ENCODE results near the gene MBLAC2.

The MBLAC2 gene

GRCh38 chr5:90474235-90475107 lies at the start of gene MBLAC2, which contains the start of gene POLR3G:
Gene MBLAC2 (minus strand): TSS chr5:90474771. CDS start chr5:90474292, 479 bp downstream.
Gene POLR3G (plus strand): TSS chr5:90474864. CDS start chr5:90485568, 10,704 bp downstream.
- Histone ChIP-seq H3K27ac (ENCODE audit: low read length) (peak within 1 kb of the TSS; percentile 88), H3K36me3 (ENCODE audit: insufficient read depth, low read depth, low read length) (peaks cover 21% of the 10 kb centered on the region; the same call in 1 of the 2 replicates), H3K9ac (ENCODE audit: low read depth, low read length) (peak within 1 kb of the TSS; percentile 93), H3K4me1 (ENCODE audit: insufficient read depth, low read length) (peaks cover 26% of the 10 kb centered on the region), H3K27me3 (ENCODE audit: insufficient read depth, low read length) (no peaks in the 10 kb centered on the region), H3K4me3 (ENCODE audit: low read length) (peak within 1 kb of the TSS; percentile 99), H3K9me3 (ENCODE audit: insufficient read depth, low read depth, low read length) (no peaks in the 10 kb centered on the region)

GRCh38 chr5:90519081-90519480 lies 44.5 kb upstream of the MBLAC2 start:
- Histone ChIP-seq H3K4me3 (ENCODE audit: low read length) (no peak overlapping the region), H3K27me3 (ENCODE audit: insufficient read depth, low read length) (no peaks in the 10 kb centered on the region), H3K4me1 (ENCODE audit: insufficient read depth, low read length) (no peaks in the 10 kb centered on the region), H3K9me3 (ENCODE audit: insufficient read depth, low read depth, low read length) (no peaks in the 10 kb centered on the region), H3K36me3 (ENCODE audit: insufficient read depth, low read depth, low read length) (peaks cover 36% of the 10 kb centered on the region), H3K27ac (ENCODE audit: low read length) (no peak overlapping the region), H3K9ac (ENCODE audit: low read depth, low read length) (no peak overlapping the region)

- Histone ChIP-seq H3K4me1 (ENCODE audit: insufficient read depth, low read length) (no peaks in the 10 kb centered on the region), H3K4me3 (ENCODE audit: low read length) (no peak overlapping the region), H3K9ac (ENCODE audit: low read depth, low read length) (no peak overlapping the region), H3K27me3 (ENCODE audit: insufficient read depth, low read length) (no peaks in the 10 kb centered on the region), H3K9me3 (ENCODE audit: insufficient read depth, low read depth, low read length) (no peaks in the 10 kb centered on the region), H3K36me3 (ENCODE audit: insufficient read depth, low read depth, low read length) (peaks cover 32% of the 10 kb centered on the region), H3K27ac (ENCODE audit: low read length) (no peak overlapping the region)
Observed at GRCh38 chr5:90518661-90519060, 44.1 kb upstream of the MBLAC2 start.

GRCh38 chr5:90514520-90514919 lies 39.9 kb upstream of the MBLAC2 start:
- Histone ChIP-seq H3K27ac (ENCODE audit: low read length) (no peak overlapping the region), H3K4me3 (ENCODE audit: low read length) (no peak overlapping the region), H3K36me3 (ENCODE audit: insufficient read depth, low read depth, low read length) (peaks cover 47% of the 10 kb centered on the region), H3K9me3 (ENCODE audit: insufficient read depth, low read depth, low read length) (no peaks in the 10 kb centered on the region), H3K4me1 (ENCODE audit: insufficient read depth, low read length) (no peaks in the 10 kb centered on the region), H3K9ac (ENCODE audit: low read depth, low read length) (no peak overlapping the region), H3K27me3 (ENCODE audit: insufficient read depth, low read length) (no peaks in the 10 kb centered on the region)

GRCh38 chr5:90510438-90510837 lies 35.9 kb upstream of the MBLAC2 start:
- Histone ChIP-seq H3K4me3 (ENCODE audit: low read length) (no peak overlapping the region), H3K9me3 (ENCODE audit: insufficient read depth, low read depth, low read length) (no peaks in the 10 kb centered on the region), H3K27ac (ENCODE audit: low read length) (no peak overlapping the region), H3K27me3 (ENCODE audit: insufficient read depth, low read length) (no peaks in the 10 kb centered on the region), H3K9ac (ENCODE audit: low read depth, low read length) (no peak overlapping the region), H3K36me3 (ENCODE audit: insufficient read depth, low read depth, low read length) (peaks cover 80% of the 10 kb centered on the region), H3K4me1 (ENCODE audit: insufficient read depth, low read length) (no peaks in the 10 kb centered on the region)

GRCh38 chr5:90506221-90506620 lies 31.6 kb upstream of the MBLAC2 start:
- Histone ChIP-seq H3K4me3 (ENCODE audit: low read length) (no peak overlapping the region), H3K9ac (ENCODE audit: low read depth, low read length) (no peak overlapping the region), H3K4me1 (ENCODE audit: insufficient read depth, low read length) (no peaks in the 10 kb centered on the region), H3K9me3 (ENCODE audit: insufficient read depth, low read depth, low read length) (no peaks in the 10 kb centered on the region), H3K36me3 (ENCODE audit: insufficient read depth, low read depth, low read length) (peaks cover 96% of the 10 kb centered on the region), H3K27ac (ENCODE audit: low read length) (no peak overlapping the region), H3K27me3 (ENCODE audit: insufficient read depth, low read length) (no peaks in the 10 kb centered on the region)

- Histone ChIP-seq H3K4me1 (ENCODE audit: insufficient read depth, low read length) (no peaks in the 10 kb centered on the region), H3K36me3 (ENCODE audit: insufficient read depth, low read depth, low read length) (peaks cover 96% of the 10 kb centered on the region), H3K9ac (ENCODE audit: low read depth, low read length) (no peak overlapping the region), H3K9me3 (ENCODE audit: insufficient read depth, low read depth, low read length) (no peaks in the 10 kb centered on the region), H3K27ac (ENCODE audit: low read length) (no peak overlapping the region), H3K27me3 (ENCODE audit: insufficient read depth, low read length) (no peaks in the 10 kb centered on the region), H3K4me3 (ENCODE audit: low read length) (no peak overlapping the region)
Observed at GRCh38 chr5:90504743-90505142, 30.2 kb upstream of the MBLAC2 start.

GRCh38 chr5:90503596-90503995 lies 29.0 kb upstream of the MBLAC2 start:
- Histone ChIP-seq H3K36me3 (ENCODE audit: insufficient read depth, low read depth, low read length) (peaks cover 96% of the 10 kb centered on the region), H3K27ac (ENCODE audit: low read length) (no peak overlapping the region), H3K27me3 (ENCODE audit: insufficient read depth, low read length) (no peaks in the 10 kb centered on the region), H3K9ac (ENCODE audit: low read depth, low read length) (no peak overlapping the region), H3K4me1 (ENCODE audit: insufficient read depth, low read length) (no peaks in the 10 kb centered on the region), H3K4me3 (ENCODE audit: low read length) (no peak overlapping the region), H3K9me3 (ENCODE audit: insufficient read depth, low read depth, low read length) (no peaks in the 10 kb centered on the region)

- Histone ChIP-seq H3K27ac (ENCODE audit: low read length) (no peak overlapping the region), H3K4me1 (ENCODE audit: insufficient read depth, low read length) (no peaks in the 10 kb centered on the region), H3K9me3 (ENCODE audit: insufficient read depth, low read depth, low read length) (no peaks in the 10 kb centered on the region), H3K9ac (ENCODE audit: low read depth, low read length) (no peak overlapping the region), H3K4me3 (ENCODE audit: low read length) (no peak overlapping the region), H3K36me3 (ENCODE audit: insufficient read depth, low read depth, low read length) (peaks cover 90% of the 10 kb centered on the region), H3K27me3 (ENCODE audit: insufficient read depth, low read length) (no peaks in the 10 kb centered on the region)
Observed at GRCh38 chr5:90495146-90495545, 20.6 kb upstream of the MBLAC2 start.

GRCh38 chr5:90494043-90494442 lies 19.5 kb upstream of the MBLAC2 start:
- Histone ChIP-seq H3K27me3 (ENCODE audit: insufficient read depth, low read length) (no peaks in the 10 kb centered on the region), H3K36me3 (ENCODE audit: insufficient read depth, low read depth, low read length) (peaks cover 89% of the 10 kb centered on the region), H3K4me1 (ENCODE audit: insufficient read depth, low read length) (no peaks in the 10 kb centered on the region), H3K9ac (ENCODE audit: low read depth, low read length) (no peak overlapping the region), H3K9me3 (ENCODE audit: insufficient read depth, low read depth, low read length) (no peaks in the 10 kb centered on the region), H3K27ac (ENCODE audit: low read length) (no peak overlapping the region), H3K4me3 (ENCODE audit: low read length) (no peak overlapping the region)

- peaks cover 90% of the 10 kb centered on the region for H3K36me3 ChIP-seq (ENCODE audit: insufficient read depth, low read depth, low read length)
- no peaks in the 10 kb centered on the region for H3K9me3 ChIP-seq (ENCODE audit: insufficient read depth, low read depth, low read length)
- no peak overlapping the region for H3K27ac ChIP-seq (ENCODE audit: low read length)
- peaks cover 4% of the 10 kb centered on the region; the same call in 1 of the 2 replicates for H3K4me1 ChIP-seq (ENCODE audit: insufficient read depth, low read length)
- no peak overlapping the region for H3K9ac ChIP-seq (ENCODE audit: low read depth, low read length)
- H3K27me3 ChIP-seq (ENCODE audit: insufficient read depth, low read length), result no peaks in the 10 kb centered on the region
- H3K4me3 ChIP-seq (ENCODE audit: low read length), result no peak overlapping the region
Observed at GRCh38 chr5:90488791-90489190, 14.2 kb upstream of the MBLAC2 start.

GRCh38 chr5:90484540-90484939 lies 10.0 kb upstream of the MBLAC2 start:
- Histone ChIP-seq H3K4me1 (ENCODE audit: insufficient read depth, low read length) (peaks cover 9% of the 10 kb centered on the region; the same call in 1 of the 2 replicates), H3K27ac (ENCODE audit: low read length) (no peak overlapping the region), H3K9ac (ENCODE audit: low read depth, low read length) (no peak overlapping the region), H3K36me3 (ENCODE audit: insufficient read depth, low read depth, low read length) (peaks cover 94% of the 10 kb centered on the region), H3K9me3 (ENCODE audit: insufficient read depth, low read depth, low read length) (no peaks in the 10 kb centered on the region), H3K27me3 (ENCODE audit: insufficient read depth, low read length) (no peaks in the 10 kb centered on the region), H3K4me3 (ENCODE audit: low read length) (no peak overlapping the region)

Data from iPS-20b (cell line).